ENCODE measurements around the gene AGBL4.
"Not testable (repeated sequence)": the region's sequence is repeated elsewhere in the genome, so short reads cannot be mapped to it uniquely, and the experiment has no call there.

Gene AGBL4

DNA sequence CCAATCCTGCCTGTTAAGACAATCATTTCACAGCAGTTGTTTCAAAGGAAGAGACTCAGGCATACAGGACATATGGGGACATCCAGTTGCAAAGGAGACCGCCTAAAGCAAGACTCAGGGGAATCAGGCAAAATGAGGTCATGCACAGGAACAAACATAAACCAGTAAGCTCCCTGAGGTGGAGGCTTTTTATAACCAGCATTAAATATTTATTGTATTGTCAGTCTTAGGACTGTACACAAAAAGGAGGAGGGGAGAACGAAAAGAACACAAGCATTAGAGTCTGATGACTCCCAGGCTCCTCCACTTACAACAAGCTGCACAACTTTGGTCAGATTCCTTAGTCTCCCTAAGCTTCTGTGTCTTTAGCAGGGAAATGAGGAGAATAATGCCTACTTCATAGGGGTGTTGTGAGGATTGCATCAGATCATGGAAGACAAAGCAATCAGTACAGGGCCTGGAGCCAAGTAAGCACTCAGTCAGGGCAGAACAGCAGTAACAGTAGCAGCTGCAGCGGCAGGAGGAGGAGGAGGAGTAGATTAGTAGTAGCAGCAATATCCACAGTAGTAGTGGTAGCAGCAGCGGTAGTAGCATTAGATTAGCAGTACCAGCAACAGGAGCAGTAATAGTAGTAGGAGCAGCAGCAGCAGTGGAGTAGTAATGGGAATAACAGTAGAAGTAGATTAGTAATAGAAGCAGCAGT lies 1497.6 kb downstream of the AGBL4 start:
- ChIA-PET CTCF (no interaction called here), POLR2A (no interaction called here)
- TF ChIP-seq, protein P1, sequence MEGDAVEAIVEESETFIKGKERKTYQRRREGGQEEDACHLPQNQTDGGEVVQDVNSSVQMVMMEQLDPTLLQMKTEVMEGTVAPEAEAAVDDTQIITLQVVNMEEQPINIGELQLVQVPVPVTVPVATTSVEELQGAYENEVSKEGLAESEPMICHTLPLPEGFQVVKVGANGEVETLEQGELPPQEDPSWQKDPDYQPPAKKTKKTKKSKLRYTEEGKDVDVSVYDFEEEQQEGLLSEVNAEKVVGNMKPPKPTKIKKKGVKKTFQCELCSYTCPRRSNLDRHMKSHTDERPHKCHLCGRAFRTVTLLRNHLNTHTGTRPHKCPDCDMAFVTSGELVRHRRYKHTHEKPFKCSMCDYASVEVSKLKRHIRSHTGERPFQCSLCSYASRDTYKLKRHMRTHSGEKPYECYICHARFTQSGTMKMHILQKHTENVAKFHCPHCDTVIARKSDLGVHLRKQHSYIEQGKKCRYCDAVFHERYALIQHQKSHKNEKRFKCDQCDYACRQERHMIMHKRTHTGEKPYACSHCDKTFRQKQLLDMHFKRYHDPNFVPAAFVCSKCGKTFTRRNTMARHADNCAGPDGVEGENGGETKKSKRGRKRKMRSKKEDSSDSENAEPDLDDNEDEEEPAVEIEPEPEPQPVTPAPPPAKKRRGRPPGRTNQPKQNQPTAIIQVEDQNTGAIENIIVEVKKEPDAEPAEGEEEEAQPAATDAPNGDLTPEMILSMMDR (IDR thresholded peaks at IDR 0.05; ENCODE audit: control extremely low read depth, extremely low read depth, low read depth, missing control alignments) = no peak
- no peak for DNase-seq (ENCODE audit: extremely low spot score)

DNA sequence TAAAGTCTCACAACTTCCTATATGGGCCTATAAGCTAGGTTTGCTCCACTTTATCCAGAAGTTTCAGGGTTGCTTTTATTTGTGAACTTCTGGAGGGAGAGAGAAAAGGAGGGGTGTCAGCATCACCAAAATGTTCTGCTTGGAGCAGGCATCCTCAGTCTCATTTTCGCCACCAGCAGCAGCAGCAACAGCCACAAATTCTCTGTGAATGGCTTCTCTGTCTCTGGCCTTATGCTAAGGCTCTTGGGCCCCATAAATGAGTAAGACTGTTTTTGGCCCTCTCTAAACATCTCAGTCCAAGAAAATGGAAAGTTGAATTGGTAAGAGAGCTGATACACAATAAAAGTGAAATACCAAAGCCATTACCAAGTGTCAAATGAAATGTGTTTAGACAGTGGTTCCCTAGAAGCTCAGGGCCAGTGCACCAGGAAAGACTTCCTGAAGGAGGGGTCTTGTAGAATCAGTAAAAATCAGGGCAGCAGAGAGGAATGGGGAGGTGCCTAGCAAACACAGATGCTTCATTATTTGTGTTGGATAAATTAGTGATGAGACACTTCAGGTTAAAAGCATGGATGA lies 1498.8 kb downstream of the AGBL4 start:
- CTCF ChIA-PET = interaction anchor here (0.9 to 1.4 kb wide), 2 partner anchors 17 to 27 kb away, joined by 3 read pairs; no protein-coding TSS in a partner anchor
- POLR2A ChIA-PET = no interaction called here
- TF ChIP-seq, protein P1 (IDR thresholded peaks at IDR 0.05; ENCODE audit: control extremely low read depth, extremely low read depth, low read depth, missing control alignments) = no peak
- DNase-seq (ENCODE audit: extremely low spot score) = no peak

DNA sequence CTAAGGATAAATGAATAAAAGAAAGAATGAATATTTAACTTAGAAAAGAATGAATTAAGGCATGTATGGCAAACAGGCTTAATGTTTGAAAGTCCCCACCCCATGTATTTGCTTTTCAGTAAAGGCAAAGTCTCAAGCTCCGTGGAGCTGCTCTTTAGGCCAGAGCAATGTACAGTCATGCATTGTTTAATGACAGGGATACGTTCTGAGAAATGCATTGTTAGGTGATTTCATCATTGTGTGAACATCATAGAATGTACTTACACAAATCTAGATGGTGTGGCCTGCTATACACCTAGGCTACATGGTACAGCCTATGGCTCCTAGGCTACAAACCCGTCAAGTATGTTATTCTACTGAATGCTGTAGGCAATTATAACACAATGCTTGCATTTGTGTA lies 1500.2 kb downstream of the AGBL4 start:
- ChIA-PET CTCF (no interaction called here), POLR2A (no interaction called here)
- no peak for DNase-seq (ENCODE audit: extremely low spot score)
- TF ChIP-seq, protein P1 (IDR thresholded peaks at IDR 0.05; ENCODE audit: control extremely low read depth, extremely low read depth, low read depth, missing control alignments) = no peak

DNA sequence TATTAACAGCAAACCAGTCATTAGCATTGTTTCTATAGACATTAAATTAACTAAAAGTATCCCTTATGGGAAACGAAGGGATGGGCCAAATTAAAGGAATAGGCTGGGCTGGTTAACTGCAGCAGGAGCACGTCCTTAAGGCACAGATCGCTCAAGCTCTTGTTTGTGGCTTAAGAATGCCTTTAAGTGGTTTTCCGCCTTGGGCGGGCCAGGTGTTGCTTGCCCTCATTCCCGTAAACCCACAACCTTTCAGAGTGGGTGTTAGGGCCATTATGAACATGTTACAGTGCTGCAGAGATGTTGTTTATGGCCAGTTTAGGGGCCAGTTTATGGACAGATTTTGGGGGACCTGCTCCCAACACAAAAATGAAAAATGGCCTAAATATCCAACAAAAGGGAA lies 1503.9 kb downstream of the AGBL4 start:
- CTCF ChIA-PET = interaction anchor here (1.7 kb wide), 1 partner anchor 12 kb away, joined by 4 read pairs; no protein-coding TSS in a partner anchor
- DNase-seq (ENCODE audit: extremely low spot score); POLR2A ChIA-PET: not testable (repeated sequence)

DNA sequence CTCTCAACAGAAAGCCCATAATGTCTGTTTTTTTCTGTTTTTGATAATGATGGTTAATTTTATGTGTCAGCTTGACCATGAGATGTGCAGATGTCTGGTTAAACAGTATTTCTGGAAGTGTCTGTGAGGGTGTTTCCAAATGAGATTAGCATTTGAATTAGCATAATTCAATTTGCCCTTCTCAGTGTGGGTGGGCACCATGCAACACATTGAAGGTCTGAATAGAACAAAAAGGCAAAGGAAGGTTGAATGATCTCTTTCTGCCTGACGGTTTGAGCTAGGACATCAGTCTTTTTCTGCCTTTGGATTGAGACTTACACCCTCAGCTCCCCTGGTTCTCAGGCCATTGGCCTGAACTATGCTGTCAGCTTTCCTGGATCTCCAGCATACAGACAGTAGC lies 1516.9 kb downstream of the AGBL4 start:
- no peak for DNase-seq (ENCODE audit: extremely low spot score)
- CTCF ChIA-PET = interaction anchor here (0.8 to 1.4 kb wide), 3 partner anchors 9 to 12 kb away, joined by 3 to 4 read pairs (median 4); no protein-coding TSS in a partner anchor
- TF ChIP-seq, protein P1 (IDR thresholded peaks at IDR 0.05; ENCODE audit: control extremely low read depth, extremely low read depth, low read depth, missing control alignments) = no peak
- POLR2A ChIA-PET = no interaction called here

- TF ChIP-seq, protein P1 (IDR thresholded peaks at IDR 0.05; ENCODE audit: control extremely low read depth, extremely low read depth, low read depth, missing control alignments) = no peak
- ChIA-PET POLR2A (no interaction called here), CTCF (interaction anchor here (0.8 to 1.6 kb wide), 5 partner anchors 9 to 391 kb away, joined by 3 to 4 read pairs (median 3); no protein-coding TSS in a partner anchor)
- no peak for DNase-seq (ENCODE audit: extremely low spot score)
Measured at GRCh38 chr1:48500541-48501450, 1523.0 kb downstream of the AGBL4 start.

Measured in GM10248 (cell line).